Thyroid gland (tissue), 4 donors: ENCODE results near the gene AADACL3.

Experiments
- CTCF ChIP-seq, 6 experiments: fragments of 200-600 bp in 3 of 6; fragments of 450-650 bp in 3 of 6; sonication (generic) in 3 of 6; IDR thresholded peaks; one replicate each; pipeline ENCODE4 v1.5.1; 2016 to 2019; ENCODE audit warnings: antibody characterized with exemption in 6 of 6, mild to moderate bottlenecking in 2 of 6, inconsistent platforms in 1 of 6, moderate library complexity in 1 of 6
- POLR2A ChIP-seq, 2 donors: fragments of 450-650 bp; IDR thresholded peaks; one replicate each; pipeline ENCODE4 v1.6.1; 2017; ENCODE audit warnings: antibody characterized with exemption in 2 of 2, mild to moderate bottlenecking in 2 of 2, moderate library complexity in 1 of 2

- TF ChIP-seq CTCF (IDR thresholded peaks at IDR 0.05), result no peak
- TF ChIP-seq POLR2A (IDR thresholded peaks at IDR 0.05), result no peak
Measured at GRCh38 chr1:12776801-12777557, 61.1 kb downstream of the AADACL3 start.
